Measurements from ENCODE around the gene CLTC.

CLTC gene

DNA sequence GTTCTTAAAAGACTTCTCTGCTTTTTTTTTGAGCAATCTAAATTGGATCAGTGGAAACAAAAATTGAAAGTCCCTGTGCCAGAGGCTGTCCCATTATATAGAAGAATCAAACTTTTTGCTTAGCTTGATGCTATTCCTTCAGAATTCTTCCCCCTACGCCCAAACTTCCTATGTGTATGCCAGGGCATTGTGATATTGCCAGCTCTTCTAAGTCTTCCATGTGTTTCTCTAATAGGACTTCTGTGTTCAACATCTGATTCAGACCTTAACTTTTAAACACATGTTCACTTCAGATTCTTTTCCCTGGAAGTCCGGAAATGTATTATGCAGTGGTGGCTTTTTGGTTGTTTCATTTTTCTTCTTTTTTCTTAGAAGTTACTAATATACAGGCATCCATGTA is 68.8 kb downstream of the CLTC start:
- no peak overlapping the region for H3K9ac ChIP-seq (ENCODE audit: low read depth, low read length)
- H3K27ac ChIP-seq (ENCODE audit: low read length) = no peak overlapping the region
- peaks cover 97% of the 10 kb centered on the region for H3K36me3 ChIP-seq (ENCODE audit: insufficient read depth, low read depth, low read length)
- H3K4me1 ChIP-seq (ENCODE audit: insufficient read depth, low read length) = no peaks in the 10 kb centered on the region
- H3K27me3 ChIP-seq (ENCODE audit: insufficient read depth, low read length) = no peaks in the 10 kb centered on the region
- no peak overlapping the region for H3K4me3 ChIP-seq (ENCODE audit: low read length)
- H3K9me3 ChIP-seq (ENCODE audit: insufficient read depth, low read depth, low read length) = no peaks in the 10 kb centered on the region

DNA sequence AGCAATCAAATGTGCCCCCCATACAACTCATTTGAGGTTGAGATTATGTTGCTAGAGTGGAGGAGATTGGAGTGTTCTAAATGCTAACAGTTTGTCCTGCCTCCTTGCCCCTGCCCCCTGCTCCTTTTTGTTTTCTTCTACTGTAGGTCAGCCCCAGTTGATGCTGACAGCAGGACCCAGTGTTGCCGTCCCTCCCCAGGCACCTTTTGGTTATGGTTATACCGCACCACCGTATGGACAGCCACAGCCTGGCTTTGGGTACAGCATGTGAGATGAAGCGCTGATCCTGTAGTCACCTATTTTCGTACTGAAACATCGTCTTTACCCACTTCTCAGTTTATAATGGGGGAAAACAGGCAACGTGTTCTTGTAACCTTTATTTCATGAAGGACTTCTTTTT is 73.9 kb downstream of the CLTC start:
- H3K36me3 ChIP-seq (ENCODE audit: insufficient read depth, low read depth, low read length) = peaks cover 97% of the 10 kb centered on the region
- no peaks in the 10 kb centered on the region for H3K27me3 ChIP-seq (ENCODE audit: insufficient read depth, low read length)
- H3K9ac ChIP-seq (ENCODE audit: low read depth, low read length) = no peak overlapping the region
- H3K27ac ChIP-seq (ENCODE audit: low read length) = no peak overlapping the region
- H3K4me1 ChIP-seq (ENCODE audit: insufficient read depth, low read length) = no peaks in the 10 kb centered on the region
- no peak overlapping the region for H3K4me3 ChIP-seq (ENCODE audit: low read length)
- no peaks in the 10 kb centered on the region for H3K9me3 ChIP-seq (ENCODE audit: insufficient read depth, low read depth, low read length)

DNA sequence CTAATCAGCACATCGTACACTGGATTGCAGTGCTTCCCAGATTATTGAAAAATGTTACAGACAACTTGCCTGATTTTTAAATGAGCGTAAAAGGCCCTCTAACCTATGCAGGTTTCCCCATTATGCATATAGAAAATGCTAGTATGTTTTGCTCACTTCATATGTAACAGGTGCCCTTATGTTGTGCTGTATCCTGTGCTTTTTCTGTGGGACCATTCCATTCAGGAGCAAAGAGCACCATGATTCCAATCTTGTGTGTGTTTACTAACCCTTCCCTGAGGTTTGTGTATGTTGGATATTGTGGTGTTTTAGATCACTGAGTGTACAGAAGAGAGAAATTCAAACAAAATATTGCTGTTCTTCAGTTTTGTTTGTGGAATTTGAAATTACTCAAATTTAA is 74.6 kb downstream of the CLTC start:
- H3K9ac ChIP-seq (ENCODE audit: low read depth, low read length) = no peak overlapping the region
- H3K27ac ChIP-seq (ENCODE audit: low read length) = no peak overlapping the region
- peaks cover 97% of the 10 kb centered on the region for H3K36me3 ChIP-seq (ENCODE audit: insufficient read depth, low read depth, low read length)
- H3K4me3 ChIP-seq (ENCODE audit: low read length) = no peak overlapping the region
- H3K4me1 ChIP-seq (ENCODE audit: insufficient read depth, low read length) = no peaks in the 10 kb centered on the region
- H3K27me3 ChIP-seq (ENCODE audit: insufficient read depth, low read length) = no peaks in the 10 kb centered on the region
- no peaks in the 10 kb centered on the region for H3K9me3 ChIP-seq (ENCODE audit: insufficient read depth, low read depth, low read length)

DNA sequence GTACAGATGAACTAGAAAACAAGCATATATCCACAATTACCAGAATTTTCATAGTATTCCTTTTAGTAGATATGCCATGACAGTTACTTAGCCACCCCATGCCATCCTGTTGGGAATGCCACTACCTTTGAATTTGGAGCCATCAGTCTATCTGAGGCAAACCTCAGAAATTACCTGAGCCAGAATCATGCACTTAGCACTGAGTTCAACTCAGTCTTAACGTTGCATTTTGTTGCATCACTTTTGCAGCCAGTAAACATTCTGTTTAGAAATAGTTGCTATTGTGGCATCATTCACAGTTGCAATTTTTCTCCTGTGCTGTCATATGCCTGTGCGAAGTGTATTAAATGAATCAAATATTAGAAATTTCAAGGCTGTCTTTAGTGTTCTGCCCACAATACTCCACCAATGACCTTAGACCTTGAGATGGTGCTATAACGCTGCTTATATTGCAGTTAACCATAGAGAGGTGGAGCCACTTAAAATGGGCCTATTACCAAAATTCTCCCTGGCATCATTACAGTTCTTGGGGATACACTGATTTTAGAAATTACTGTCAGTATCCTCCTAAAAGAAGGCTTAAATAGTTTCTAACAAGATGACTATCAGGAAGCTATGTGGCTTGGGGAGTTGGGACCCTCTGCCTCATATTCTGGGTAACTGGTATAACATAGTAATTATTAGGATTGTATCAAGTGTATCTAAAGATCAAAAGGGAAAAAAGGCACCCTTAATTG is 76.4 kb downstream of the CLTC start:
- Histone ChIP-seq H3K36me3 (ENCODE audit: insufficient read depth, low read depth, low read length) (peaks cover 96% of the 10 kb centered on the region), H3K4me1 (ENCODE audit: insufficient read depth, low read length) (peaks cover 4% of the 10 kb centered on the region), H3K9me3 (ENCODE audit: insufficient read depth, low read depth, low read length) (no peaks in the 10 kb centered on the region), H3K27me3 (ENCODE audit: insufficient read depth, low read length) (no peaks in the 10 kb centered on the region), H3K4me3 (ENCODE audit: low read length) (no peak overlapping the region), H3K9ac (ENCODE audit: low read depth, low read length) (no peak overlapping the region), H3K27ac (ENCODE audit: low read length) (no peak overlapping the region)

DNA sequence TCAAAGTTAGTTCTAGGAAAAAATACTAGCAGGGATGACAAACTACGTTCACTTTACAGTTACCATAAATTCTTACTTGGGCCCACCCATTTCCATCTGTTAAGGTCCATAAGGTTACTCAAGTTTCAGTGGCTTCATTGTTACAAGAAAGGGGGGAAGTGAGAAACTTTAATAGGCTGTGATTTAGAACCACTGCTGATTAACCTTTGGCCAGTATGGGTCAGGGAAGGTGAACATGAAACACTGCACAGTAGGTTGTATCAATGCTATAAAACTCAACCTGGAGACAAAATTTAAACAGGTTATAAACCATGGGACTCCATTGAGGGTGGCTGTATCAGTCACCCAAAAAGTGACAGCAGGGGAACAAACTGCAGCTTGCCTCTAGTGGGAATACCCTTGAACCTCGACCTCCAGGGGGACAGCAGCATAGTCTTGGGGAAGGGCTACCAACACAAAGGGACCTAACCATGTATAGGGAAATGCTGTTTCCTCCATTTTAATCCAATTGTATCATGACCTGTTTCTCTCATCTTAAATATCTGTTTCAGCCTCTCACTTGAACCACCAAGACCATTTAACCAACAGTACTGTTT is 77.1 kb downstream of the CLTC start:
- H3K27ac ChIP-seq (ENCODE audit: low read length) = no peak overlapping the region
- no peak overlapping the region for H3K4me3 ChIP-seq (ENCODE audit: low read length)
- peaks cover 7% of the 10 kb centered on the region for H3K4me1 ChIP-seq (ENCODE audit: insufficient read depth, low read length)
- no peaks in the 10 kb centered on the region for H3K9me3 ChIP-seq (ENCODE audit: insufficient read depth, low read depth, low read length)
- H3K36me3 ChIP-seq (ENCODE audit: insufficient read depth, low read depth, low read length) = peaks cover 95% of the 10 kb centered on the region
- H3K27me3 ChIP-seq (ENCODE audit: insufficient read depth, low read length) = no peaks in the 10 kb centered on the region
- H3K9ac ChIP-seq (ENCODE audit: low read depth, low read length) = no peak overlapping the region

DNA sequence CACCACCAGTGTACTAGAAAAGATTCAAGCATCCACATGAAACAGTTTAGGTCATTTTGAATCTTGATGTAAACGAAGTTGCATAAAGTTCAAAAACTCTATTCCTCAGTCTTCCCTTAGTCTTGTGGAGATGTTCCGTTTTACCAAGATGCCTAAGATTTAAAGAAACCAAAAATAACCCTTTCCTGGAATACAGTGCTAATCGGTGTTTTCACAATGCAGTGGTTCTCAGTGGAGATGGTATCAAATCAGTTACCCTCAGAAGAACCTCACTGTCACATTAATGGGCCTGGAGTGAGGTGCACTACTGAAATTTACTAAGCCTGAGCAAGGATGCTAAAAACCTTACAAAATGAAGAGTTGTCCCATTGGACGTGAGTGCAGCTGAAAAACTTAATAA is 78.4 kb downstream of the CLTC start:
- Histone ChIP-seq H3K9me3 (ENCODE audit: insufficient read depth, low read depth, low read length) (no peaks in the 10 kb centered on the region), H3K9ac (ENCODE audit: low read depth, low read length) (no peak overlapping the region), H3K36me3 (ENCODE audit: insufficient read depth, low read depth, low read length) (peaks cover 94% of the 10 kb centered on the region), H3K27ac (ENCODE audit: low read length) (no peak overlapping the region), H3K4me1 (ENCODE audit: insufficient read depth, low read length) (peaks cover 7% of the 10 kb centered on the region), H3K4me3 (ENCODE audit: low read length) (no peak overlapping the region), H3K27me3 (ENCODE audit: insufficient read depth, low read length) (no peaks in the 10 kb centered on the region)

DNA sequence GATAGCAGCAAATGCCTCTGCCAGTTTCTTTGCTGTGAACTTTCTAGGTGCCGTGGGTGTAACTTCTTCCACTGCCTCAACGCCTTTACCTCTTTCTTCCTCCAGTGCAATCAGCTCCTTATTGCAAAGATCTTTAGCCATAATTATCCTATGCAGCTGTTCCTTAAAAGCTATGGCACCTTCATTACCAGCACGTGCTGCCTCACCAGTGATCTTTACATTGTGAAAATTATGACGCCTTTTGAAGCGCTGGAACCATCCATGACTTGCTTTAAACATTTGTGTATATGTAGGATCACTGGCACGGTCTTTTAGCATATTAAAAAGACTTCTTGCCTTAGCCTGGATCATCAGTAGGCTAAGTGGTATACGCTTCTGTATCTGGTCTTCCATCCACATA is 79.5 kb downstream of the CLTC start:
- no peak overlapping the region for H3K9ac ChIP-seq (ENCODE audit: low read depth, low read length)
- H3K27me3 ChIP-seq (ENCODE audit: insufficient read depth, low read length) = no peaks in the 10 kb centered on the region
- H3K4me3 ChIP-seq (ENCODE audit: low read length) = no peak overlapping the region
- no peaks in the 10 kb centered on the region for H3K9me3 ChIP-seq (ENCODE audit: insufficient read depth, low read depth, low read length)
- peaks cover 90% of the 10 kb centered on the region for H3K36me3 ChIP-seq (ENCODE audit: insufficient read depth, low read depth, low read length)
- H3K4me1 ChIP-seq (ENCODE audit: insufficient read depth, low read length) = peaks cover 7% of the 10 kb centered on the region
- H3K27ac ChIP-seq (ENCODE audit: low read length) = no peak overlapping the region

DNA sequence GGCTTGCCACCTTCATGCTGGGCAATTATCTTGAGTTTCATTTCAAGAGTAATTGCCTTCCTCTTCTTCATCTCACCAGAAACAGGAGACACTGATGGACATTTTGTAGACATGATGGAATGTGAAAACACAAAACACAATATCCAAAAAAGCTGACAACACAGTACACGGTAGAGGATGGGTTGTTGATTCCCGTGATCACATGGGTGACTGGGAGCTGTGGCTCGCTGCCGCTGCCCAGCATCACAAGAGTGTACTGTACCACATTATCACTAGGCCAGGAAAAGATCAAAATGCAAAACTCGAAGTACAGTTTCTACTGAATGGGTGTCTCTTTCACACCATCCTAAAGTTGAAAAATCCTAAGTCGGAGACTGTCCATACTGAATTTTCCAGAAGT is 80.1 kb downstream of the CLTC start:
- Histone ChIP-seq H3K9ac (ENCODE audit: low read depth, low read length) (no peak overlapping the region), H3K9me3 (ENCODE audit: insufficient read depth, low read depth, low read length) (no peaks in the 10 kb centered on the region), H3K4me3 (ENCODE audit: low read length) (no peak overlapping the region), H3K27me3 (ENCODE audit: insufficient read depth, low read length) (no peaks in the 10 kb centered on the region), H3K36me3 (ENCODE audit: insufficient read depth, low read depth, low read length) (peaks cover 87% of the 10 kb centered on the region), H3K27ac (ENCODE audit: low read length) (no peak overlapping the region), H3K4me1 (ENCODE audit: insufficient read depth, low read length) (peaks cover 7% of the 10 kb centered on the region)

DNA sequence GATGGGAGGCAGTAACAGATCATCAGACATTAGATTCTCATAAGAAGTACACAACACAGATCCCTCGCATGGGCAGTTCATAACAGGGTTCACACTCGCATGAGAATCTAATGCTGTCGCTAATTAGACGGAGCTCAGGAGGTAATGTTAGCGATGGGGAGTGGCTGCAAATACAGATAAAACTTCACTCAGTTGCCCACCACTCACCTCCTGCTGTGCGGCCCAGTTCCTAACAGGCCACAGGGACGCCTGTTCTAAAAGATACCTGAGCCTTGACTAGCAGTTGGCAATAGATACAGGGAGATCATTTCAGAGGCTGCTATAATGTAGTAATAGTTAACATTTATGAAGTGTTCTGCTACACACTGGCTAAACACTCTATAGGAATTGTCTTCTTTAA is 82.6 kb downstream of the CLTC start:
- Histone ChIP-seq H3K27ac (ENCODE audit: low read length) (no peak overlapping the region), H3K36me3 (ENCODE audit: insufficient read depth, low read depth, low read length) (peaks cover 67% of the 10 kb centered on the region), H3K4me3 (ENCODE audit: low read length) (no peak overlapping the region), H3K9me3 (ENCODE audit: insufficient read depth, low read depth, low read length) (no peaks in the 10 kb centered on the region), H3K27me3 (ENCODE audit: insufficient read depth, low read length) (no peaks in the 10 kb centered on the region), H3K4me1 (ENCODE audit: insufficient read depth, low read length) (peaks cover 7% of the 10 kb centered on the region), H3K9ac (ENCODE audit: low read depth, low read length) (no peak overlapping the region)

DNA sequence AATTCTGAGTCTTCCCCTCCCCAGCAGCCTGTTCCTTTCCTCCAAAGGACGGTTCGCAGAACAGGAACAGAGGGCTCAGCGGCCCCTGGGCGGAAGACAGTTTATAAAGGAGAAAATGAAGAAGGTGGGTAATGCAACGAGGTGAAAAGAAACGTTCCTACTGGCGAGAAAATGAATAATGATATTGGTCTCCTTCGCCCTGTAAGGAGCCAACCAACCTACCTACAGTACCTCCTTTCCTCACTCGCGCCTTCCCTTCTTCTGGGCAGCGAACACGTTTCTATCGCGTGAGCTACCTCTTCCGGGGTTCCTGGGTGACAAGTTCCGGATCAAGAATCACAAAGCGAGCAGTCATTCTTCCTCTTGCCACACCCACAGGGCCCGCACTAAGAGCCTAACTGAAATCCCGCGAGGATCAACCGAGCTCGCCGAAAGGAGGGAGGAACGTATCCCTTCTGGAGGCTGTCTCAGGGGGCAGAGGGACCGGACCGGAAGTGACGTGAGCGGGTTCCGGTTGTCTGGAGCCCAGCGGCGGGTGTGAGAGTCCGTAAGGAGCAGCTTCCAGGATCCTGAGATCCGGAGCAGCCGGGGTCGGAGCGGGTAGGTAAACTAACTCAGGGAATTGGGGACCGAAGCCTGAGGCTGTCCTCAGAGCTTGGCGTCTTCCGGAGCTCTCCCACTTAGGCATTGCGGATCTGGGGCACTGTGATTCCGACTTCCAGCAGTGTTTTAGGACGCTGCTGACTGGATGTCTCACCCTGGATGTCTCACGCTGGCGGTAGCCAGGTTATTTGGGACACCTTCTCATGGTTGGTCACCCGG is 87.7 kb downstream of the CLTC start, which contains the start of the genes PTRH2 and VMP1:
Gene PTRH2, minus strand, starts transcription at position 282 of the 822 bp plus-strand sequence. CDS start 9,452 bp downstream, outside the sequence.
Gene VMP1, plus strand, starts transcription at position 506 of the 822 bp plus-strand sequence. CDS start 23,793 bp downstream, outside the sequence.
- no peaks in the 10 kb centered on the region for H3K27me3 ChIP-seq (ENCODE audit: insufficient read depth, low read length)
- H3K4me3 ChIP-seq (ENCODE audit: low read length) = peak within 1 kb of the TSS; percentile 86
- peak within 1 kb of the TSS; percentile 83 for H3K27ac ChIP-seq (ENCODE audit: low read length)
- H3K9me3 ChIP-seq (ENCODE audit: insufficient read depth, low read depth, low read length) = no peaks in the 10 kb centered on the region
- peaks cover 21% of the 10 kb centered on the region for H3K36me3 ChIP-seq (ENCODE audit: insufficient read depth, low read depth, low read length)
- peaks cover 6% of the 10 kb centered on the region; the same call in 1 of the 2 replicates for H3K4me1 ChIP-seq (ENCODE audit: insufficient read depth, low read length)
- peak within 1 kb of the TSS; percentile 99 for H3K9ac ChIP-seq (ENCODE audit: low read depth, low read length)

DNA sequence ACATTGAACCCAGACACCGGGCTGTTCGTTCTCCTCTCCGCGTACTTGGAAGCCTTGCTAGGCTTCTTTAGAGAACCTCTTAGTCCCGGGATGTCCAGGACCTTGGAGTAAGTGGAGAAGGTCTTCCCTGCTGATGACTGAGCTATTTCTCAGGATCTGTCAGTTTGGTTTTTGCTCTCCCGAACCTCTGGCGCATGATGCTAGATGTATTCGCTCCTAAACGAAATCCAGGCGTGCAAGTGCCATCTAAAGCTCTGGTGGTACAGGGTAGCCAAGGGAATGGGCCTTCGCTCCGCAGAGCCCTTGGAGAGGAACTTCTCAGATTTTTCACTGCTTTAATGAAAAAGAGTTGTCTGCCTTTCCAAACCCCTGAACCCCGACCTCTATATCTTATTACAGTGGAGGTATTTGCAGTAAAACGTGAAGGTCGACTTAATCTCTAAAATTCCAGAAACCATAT is 88.3 kb downstream of the CLTC start:
- Histone ChIP-seq H3K4me3 (ENCODE audit: low read length) (peak overlapping the region; percentile 86), H3K27me3 (ENCODE audit: insufficient read depth, low read length) (no peaks in the 10 kb centered on the region), H3K4me1 (ENCODE audit: insufficient read depth, low read length) (peaks cover 6% of the 10 kb centered on the region; the same call in 1 of the 2 replicates), H3K36me3 (ENCODE audit: insufficient read depth, low read depth, low read length) (peaks cover 16% of the 10 kb centered on the region), H3K9me3 (ENCODE audit: insufficient read depth, low read depth, low read length) (no peaks in the 10 kb centered on the region), H3K9ac (ENCODE audit: low read depth, low read length) (peak overlapping the region; percentile 90), H3K27ac (ENCODE audit: low read length) (no peak overlapping the region)
